ENCODE data around the gene E2F8.

E2F8 gene, protein sequence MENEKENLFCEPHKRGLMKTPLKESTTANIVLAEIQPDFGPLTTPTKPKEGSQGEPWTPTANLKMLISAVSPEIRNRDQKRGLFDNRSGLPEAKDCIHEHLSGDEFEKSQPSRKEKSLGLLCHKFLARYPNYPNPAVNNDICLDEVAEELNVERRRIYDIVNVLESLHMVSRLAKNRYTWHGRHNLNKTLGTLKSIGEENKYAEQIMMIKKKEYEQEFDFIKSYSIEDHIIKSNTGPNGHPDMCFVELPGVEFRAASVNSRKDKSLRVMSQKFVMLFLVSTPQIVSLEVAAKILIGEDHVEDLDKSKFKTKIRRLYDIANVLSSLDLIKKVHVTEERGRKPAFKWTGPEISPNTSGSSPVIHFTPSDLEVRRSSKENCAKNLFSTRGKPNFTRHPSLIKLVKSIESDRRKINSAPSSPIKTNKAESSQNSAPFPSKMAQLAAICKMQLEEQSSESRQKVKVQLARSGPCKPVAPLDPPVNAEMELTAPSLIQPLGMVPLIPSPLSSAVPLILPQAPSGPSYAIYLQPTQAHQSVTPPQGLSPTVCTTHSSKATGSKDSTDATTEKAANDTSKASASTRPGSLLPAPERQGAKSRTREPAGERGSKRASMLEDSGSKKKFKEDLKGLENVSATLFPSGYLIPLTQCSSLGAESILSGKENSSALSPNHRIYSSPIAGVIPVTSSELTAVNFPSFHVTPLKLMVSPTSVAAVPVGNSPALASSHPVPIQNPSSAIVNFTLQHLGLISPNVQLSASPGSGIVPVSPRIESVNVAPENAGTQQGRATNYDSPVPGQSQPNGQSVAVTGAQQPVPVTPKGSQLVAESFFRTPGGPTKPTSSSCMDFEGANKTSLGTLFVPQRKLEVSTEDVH

DNA sequence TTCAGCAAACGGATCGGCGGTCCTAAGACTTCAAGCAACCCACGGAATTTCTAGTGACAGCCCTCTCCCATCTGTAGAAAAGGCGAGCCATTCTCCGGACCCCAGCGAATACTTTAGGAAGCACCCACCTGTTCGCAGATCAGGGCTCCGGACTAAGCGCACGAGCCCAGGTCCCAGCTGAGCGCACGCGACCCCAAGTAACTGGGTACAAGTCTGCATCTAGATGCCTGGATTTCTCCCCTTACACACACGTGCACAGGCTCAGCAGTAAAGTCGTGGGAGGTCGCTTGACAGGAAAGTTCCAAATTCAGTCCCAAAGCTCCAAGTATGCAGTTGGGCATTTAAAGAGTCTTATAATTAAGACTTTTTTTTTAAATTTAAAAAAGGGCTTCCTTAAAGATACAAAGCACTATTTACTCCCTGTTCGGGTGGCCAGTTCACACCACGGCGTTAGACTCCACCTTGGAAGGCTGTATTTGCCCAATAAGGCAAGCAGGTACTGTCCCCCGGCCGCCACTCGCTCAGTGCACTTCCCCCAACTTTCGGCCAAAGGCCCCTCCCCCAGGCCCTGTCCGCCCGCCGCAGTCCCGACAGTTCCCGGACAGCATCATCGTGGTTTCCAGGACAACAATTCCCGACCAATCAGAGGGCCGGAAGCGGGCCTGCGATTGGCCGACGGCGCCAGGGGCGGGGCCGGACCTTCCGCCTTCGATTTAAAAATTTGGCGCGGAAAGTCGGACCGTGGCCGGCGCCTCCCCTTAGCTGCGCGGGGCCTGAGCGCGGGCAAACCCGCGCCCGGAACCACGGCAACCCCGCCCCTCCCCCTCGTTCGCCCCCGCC is at the start of gene E2F8:
Gene E2F8, minus strand, starts transcription at position 526 of the 840 bp plus-strand sequence. CDS start 824 bp downstream, outside the sequence.
- H3K4me3 ChIP-seq (ENCODE audit: low read depth, low read length), result peak within 1 kb of the TSS; percentile 75
- peak; percentile 94 for DNase-seq (ENCODE audit: low read depth)
- TF ChIP-seq, protein P1, sequence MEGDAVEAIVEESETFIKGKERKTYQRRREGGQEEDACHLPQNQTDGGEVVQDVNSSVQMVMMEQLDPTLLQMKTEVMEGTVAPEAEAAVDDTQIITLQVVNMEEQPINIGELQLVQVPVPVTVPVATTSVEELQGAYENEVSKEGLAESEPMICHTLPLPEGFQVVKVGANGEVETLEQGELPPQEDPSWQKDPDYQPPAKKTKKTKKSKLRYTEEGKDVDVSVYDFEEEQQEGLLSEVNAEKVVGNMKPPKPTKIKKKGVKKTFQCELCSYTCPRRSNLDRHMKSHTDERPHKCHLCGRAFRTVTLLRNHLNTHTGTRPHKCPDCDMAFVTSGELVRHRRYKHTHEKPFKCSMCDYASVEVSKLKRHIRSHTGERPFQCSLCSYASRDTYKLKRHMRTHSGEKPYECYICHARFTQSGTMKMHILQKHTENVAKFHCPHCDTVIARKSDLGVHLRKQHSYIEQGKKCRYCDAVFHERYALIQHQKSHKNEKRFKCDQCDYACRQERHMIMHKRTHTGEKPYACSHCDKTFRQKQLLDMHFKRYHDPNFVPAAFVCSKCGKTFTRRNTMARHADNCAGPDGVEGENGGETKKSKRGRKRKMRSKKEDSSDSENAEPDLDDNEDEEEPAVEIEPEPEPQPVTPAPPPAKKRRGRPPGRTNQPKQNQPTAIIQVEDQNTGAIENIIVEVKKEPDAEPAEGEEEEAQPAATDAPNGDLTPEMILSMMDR (conservative IDR thresholded peaks at IDR 0.05; ENCODE audit: low read depth, low read length), result no peak

DNA sequence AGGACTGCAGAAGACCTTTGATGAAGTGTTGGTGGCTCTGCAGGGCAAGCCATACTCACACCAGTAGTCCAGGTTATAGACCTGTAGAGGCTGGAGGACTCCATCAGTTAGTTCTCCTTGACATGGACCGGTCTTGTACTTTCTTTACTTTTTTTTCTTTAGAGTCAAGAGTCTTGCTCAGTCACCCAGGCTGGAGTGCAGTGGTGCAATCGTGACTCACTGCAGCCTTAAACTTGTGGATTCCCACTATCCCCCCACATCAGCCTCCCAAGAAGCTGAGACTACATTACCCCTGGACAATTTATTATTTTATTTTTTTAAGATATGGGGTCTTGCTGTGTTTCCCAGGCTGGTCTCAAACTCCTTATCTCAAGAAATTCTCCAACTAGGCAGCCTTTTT is 49.6 kb upstream of the E2F8 start:
- TF ChIP-seq, protein P1 (conservative IDR thresholded peaks at IDR 0.05; ENCODE audit: low read depth, low read length), result no peak
- DNase-seq (ENCODE audit: low read depth), result no peak
- H3K4me3 ChIP-seq (ENCODE audit: low read depth, low read length), result no peak overlapping the region

DNA sequence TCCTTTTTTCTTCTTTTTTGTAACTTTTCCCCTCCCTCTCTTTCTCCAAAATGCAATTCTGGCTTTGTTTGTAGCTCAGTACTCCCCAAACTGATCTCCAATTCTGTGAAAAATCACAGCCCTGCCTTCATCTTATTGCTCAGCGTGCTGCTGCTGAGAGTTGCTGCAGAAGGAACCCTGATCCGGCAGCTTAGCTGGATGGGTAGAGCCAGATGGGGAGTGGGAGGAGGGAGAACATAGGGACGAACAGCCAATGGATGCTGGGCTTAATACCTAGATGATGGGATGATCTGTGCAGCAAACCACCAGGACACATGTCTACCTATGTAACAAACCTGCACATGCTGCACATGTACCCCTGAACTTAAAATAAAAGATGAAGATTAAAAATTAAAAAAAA is 47.5 kb upstream of the E2F8 start:
- H3K4me3 ChIP-seq (ENCODE audit: low read depth, low read length), result no peak overlapping the region
- TF ChIP-seq, protein P1 (conservative IDR thresholded peaks at IDR 0.05; ENCODE audit: low read depth, low read length), result no peak
- no peak for DNase-seq (ENCODE audit: low read depth)

DNA sequence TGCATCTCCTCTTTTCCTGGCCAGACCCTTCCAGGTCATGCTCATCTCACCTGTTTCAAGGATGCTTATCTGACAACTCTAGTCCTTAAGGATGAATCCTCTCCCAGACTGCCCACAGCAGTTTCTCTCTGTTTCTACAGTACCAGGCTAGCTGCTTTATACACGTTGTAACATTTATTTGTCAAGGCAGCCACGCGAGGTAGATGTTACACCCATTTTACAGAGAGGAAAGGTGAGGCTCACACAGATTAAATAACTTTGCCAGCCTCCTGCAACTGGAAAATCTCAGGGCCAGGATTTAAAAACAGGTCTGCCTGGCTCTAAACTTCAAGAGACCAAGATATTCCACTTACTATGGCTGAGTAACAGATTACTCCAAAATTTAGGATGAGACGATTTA is 45.7 kb upstream of the E2F8 start:
- no peak for DNase-seq (ENCODE audit: low read depth)
- TF ChIP-seq, protein P1 (conservative IDR thresholded peaks at IDR 0.05; ENCODE audit: low read depth, low read length), result no peak
- no peak overlapping the region for H3K4me3 ChIP-seq (ENCODE audit: low read depth, low read length)

DNA sequence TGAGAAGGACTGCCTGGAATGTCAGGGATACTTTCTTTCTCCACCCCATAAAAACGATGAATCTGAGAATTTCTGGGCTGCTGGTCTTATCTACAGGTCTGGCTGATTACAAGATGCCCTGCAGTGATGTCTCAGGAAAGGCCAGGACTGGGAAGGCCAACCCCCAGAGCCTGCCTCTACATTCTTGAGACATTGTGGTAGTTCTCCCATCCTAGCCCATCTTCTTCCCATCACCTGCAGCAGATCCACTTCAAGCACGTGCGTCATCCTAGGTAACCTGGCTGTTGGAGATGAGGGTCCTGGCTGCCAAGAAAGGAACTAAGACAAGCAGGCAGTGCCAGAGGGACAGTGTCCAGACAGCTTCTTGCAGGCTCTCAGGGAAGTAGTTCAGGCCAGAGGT is 44.1 kb upstream of the E2F8 start:
- DNase-seq (ENCODE audit: low read depth), result no peak
- H3K4me3 ChIP-seq (ENCODE audit: low read depth, low read length), result no peak overlapping the region
- TF ChIP-seq, protein P1 (conservative IDR thresholded peaks at IDR 0.05; ENCODE audit: low read depth, low read length), result no peak

DNA sequence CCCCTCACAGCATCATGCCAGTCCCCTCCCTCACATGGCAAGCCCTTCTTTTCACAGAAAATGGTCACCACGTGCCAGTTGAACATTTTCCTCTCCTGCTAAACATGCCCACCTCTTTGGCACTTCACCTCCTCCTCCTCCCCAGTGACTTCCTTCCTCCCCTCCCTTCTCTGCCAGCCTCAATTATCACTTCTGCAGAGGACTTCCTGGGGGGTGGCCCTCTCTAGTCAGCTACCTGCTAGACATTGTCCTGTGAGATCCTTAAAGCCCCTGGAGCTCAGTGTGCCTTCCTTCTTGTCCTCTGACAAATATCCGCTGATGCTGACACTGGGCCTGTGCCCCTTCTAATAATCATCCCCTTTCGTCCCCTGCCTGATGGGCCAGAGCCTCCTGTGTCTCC is 43.2 kb upstream of the E2F8 start:
- TF ChIP-seq, protein P1 (conservative IDR thresholded peaks at IDR 0.05; ENCODE audit: low read depth, low read length), result no peak
- no peak for DNase-seq (ENCODE audit: low read depth)
- H3K4me3 ChIP-seq (ENCODE audit: low read depth, low read length), result no peak overlapping the region

All from choroid plexus epithelial cell (primary cell).